Kasumi-1 (cell line): ENCODE measurements around the gene PIP5K1B.

Experiments used
- DNase-seq, 2 experiments: peaks; one replicate each; lab custom pipeline; 2025; lab: John Stamatoyannopoulos, UW

Gene PIP5K1B

DNA sequence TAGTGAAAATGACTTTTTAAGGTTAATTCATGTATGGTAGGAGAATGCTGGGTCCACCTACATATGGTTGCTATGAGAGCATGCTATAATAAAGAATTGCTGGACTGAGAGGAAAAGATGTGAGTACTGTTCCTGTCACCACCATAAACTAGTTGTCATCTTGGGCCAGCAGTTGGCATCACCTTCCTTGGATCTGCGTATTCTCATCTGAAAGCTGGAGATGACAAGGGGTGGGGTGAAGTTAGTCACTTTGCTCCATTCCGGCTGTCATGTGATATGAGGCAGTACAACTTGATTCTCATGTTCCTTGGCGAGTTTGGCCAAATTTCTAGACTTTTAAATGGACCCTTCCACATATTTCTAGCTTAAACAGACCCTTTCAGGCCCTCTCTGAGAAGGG lies 33.3 kb downstream of the PIP5K1B start:
- no peak for DNase-seq

DNA sequence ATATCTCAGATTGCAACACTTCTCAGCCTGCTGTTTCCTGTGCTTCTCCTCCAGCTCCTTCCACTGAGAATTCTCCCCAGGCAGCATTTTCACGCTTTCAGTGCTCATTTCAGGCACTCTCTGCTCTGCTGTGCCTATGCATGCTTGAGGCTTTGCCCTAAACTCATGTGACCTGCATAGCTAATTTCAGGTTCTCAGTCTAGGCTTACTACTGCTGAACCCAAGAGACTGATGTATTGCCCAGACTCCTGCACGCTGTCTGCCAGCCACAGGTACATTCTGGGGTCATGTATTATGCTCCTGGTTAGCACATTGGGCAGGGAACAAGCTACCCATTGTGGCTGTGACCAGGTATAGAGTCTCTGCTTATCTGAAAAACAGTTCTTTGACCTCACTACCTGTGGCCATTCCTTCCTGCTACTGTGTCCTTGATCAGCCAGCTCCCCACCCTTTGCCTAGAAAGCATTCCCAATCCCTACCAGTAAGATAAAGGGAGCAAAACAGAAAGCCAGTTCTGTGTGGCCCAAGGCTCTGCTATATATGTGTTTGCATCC lies 34.7 kb downstream of the PIP5K1B start:
- DNase-seq: peak; percentile 38 to 43

DNA sequence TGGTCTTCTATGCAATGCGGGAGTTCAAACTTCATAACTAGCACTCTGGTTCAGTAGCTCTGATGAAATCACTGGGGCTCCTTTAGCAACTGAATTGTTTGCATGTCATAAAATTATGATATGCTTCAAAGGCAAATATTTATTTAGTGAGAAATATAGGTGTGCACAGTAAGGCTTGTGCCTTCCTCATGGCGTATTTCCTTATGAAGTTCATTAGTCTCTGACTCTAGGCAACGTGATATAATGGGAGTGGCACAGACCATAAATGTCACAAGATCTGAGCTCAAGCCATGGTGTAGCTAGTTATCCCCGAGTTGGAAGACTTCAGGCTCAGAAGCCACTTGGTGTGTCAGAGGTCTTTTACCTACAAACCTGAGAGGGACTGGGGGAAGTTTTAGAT lies 35.5 kb downstream of the PIP5K1B start:
- DNase-seq: no peak

DNA sequence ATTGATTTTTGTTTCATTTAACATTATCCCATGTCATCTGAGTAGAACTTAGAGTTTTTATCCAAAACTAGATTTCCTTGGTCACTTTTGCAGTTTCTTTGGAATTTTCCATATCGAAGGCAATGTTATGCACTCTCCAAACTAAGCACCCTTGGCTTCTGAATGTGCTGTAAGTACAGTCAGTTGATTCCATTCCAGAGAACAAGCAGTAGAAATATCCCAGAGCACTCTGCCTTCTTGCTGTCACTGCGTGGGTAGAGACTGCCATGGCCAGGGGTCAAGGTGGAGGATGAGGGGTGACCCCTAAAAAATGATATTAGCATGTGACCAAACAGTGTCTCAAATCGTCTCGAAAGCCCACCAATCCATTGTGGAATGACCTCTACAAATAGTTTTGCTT lies 36.2 kb downstream of the PIP5K1B start:
- no peak for DNase-seq

DNA sequence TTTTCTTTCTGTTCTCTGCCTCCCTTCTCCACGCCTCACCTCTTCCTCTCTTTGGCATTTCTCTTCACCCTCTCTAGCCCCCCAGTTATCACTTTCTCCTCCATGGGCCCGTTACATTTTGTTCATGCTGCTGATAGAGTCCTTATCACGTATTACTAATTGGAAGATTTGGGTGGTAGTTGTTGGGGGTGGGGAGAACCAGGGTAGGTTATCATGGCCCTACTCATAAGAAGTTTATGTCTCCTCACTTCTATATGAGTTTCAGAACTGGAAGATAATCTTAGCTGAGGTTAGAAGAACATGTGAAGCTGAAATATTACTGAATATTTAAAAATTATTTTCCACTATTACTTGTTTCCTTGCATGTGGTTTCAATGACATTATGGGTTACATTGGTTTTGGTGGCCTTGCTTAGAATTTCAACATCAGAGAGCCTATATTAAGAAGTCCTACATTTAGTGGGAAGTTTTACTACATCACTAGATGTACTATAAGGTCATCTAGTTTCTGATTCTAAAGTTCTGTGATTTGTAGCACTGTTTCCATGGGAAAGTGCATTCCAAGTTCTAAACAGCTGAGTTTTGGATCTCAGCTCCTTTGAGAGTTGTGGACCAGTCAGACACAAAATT lies 36.8 kb downstream of the PIP5K1B start:
- DNase-seq: no peak

DNA sequence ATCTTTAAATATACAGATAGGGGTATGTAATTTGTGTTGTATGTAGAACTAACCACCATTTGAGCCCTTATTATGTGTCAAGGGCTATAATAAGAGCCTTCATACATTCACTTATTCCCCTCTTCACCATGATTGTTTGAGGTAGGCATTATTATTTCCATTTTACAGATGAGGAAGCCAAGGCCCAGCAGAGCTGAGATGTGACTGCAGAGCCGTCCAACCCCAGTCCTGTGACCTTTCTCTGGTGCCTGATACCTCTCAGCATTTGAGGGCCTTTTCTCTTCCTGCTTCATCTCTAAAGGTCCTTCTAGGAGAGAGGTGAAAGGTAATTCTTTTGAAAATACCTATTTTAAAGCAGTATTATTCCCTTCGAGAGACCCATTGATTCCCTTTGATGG lies 37.3 kb downstream of the PIP5K1B start:
- DNase-seq: no peak

DNA sequence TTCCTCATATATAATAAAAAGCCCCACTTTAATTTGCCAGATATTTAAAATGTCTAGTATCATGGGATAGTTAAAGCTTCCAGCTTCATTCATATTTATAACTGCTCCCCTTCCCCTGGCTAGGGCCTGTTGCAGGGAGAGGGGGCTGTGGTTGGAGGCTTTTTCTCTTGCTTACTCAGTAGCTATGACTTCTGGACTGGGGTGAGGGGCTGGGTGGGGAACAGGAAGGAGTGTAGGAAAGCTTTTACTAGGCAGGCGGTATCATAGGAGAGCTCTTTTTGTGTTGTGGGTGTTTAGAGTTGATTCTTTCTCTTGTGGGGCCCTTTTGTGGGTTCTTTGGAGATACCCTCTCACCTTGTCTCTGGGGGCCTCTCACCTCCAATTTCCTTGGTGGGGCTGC lies 39.4 kb downstream of the PIP5K1B start:
- DNase-seq: no peak

DNA sequence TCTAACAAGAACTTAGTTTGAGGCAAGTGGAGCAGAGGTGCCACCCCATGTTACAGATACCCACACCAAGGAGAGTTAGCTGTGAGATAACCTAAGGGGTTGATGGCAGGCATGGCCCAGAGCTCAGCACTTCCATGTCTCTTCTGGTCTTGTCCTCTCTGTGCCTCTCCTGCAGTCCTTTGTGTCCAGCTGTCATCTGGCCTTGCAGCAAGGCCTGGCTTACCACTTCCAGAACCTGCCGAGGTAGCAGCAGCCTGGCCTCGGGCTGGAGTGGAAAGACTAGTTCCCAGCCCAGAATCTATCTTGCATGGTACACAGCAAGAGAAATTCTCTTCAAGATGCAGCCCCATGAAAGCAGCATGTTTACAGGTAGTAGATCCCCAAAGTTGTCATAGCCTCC lies 41.5 kb downstream of the PIP5K1B start:
- no peak for DNase-seq

DNA sequence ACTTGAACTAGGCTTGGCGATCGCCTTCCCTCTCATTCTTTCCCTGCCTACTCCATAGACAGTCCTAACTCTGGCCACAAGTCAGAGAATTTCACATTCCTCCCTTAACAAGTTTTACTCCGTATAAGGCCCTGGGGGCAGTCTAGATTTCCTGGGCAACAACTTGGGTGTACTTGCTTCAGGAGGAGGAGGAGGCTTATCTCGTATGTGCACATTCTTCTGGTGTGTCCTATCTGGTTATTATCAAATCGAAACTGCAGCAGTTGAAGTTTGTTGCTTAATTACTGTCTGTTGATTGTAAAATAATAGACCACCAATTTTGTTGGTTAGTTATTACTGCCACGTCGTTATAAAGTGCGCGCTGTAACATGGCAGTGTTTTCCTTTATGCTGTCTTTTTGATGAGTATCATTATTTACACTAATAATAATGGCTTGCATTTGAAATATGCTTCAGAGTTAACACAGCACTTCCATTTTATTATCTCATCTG lies 42.0 kb downstream of the PIP5K1B start:
- DNase-seq: no peak

DNA sequence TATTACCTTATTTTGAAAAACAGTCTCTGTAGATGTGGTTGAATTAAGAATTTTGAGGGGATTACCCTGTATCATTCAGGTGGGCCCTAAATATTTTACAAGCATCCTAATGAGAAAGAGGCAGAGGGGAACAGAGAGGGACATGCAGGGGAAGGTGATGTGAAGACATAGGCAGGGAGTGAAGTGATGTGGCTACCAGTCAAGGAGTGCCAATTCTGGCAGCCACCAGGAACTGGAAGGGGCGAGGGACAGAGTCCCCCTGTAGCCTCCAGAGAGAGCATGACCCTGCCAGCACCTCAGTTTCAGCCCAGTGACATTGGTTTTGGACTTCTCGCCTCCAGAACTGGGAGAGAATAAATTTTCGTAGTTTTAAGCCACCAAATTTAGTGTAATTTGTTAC lies 44.1 kb downstream of the PIP5K1B start:
- DNase-seq: no peak

DNA sequence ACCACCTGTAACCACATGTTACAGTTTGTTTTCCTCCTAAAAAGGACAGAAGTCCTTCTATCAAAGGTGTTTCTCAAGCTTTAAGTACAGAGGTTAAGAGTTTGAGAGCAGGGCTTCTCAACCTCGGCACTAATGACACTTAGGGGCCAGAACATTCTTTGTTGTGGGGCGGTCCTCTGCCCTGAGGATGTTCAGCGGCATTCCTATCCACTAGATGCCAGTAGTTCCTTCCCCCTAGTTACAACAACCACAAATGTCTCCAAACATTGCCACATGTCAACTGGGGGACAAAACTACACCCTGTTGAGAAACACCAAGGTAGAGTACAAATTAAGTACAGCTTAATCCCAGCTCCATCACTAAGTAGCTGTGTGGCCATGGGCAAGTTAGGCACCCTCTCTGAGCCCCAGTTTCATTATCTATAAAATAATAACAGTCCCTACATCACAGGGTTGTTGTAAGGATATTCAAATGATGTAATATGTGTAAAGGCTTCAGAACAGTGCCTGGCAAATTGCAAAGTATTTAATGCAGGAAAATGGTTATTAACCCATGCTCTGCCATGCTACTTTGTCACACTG lies 44.6 kb downstream of the PIP5K1B start:
- no peak for DNase-seq

DNA sequence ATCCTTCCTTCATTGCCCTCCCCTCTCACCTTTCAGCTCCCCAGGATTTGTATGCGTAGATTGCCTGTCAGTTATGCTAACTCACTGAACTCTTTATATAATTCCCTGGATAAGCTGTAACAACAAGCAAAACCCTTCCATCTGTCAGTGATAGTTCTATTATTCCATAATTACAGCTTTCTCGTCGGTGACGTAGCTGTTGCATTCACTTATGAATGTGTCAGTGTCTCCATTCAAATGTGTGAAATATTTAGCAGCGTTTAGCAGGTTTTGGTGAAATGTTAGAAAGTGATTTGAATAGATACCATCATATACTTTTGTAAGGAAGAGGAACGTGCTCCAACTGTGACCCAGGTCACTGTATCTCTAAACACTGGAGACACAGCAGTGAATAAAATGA lies 45.2 kb downstream of the PIP5K1B start:
- DNase-seq: no peak

DNA sequence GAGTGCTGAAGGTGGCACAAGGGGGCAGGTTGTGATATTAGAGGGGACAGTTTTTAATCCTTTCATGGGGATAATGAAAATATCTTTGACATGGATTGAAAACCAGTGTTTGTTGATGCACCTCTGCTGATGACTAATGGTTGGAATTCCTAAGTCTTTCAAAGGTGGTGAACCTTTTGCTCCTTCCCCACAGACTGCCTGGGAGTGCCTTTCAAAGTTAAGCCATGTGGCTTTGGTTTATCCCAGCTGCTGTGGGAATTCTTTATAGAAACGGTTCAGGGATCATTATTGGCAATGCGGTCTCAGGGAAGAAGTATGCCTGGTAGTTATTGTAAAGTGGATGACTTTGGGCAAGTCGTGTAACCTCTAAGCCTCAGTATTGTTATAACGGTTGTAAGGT lies 45.7 kb downstream of the PIP5K1B start:
- no peak for DNase-seq

DNA sequence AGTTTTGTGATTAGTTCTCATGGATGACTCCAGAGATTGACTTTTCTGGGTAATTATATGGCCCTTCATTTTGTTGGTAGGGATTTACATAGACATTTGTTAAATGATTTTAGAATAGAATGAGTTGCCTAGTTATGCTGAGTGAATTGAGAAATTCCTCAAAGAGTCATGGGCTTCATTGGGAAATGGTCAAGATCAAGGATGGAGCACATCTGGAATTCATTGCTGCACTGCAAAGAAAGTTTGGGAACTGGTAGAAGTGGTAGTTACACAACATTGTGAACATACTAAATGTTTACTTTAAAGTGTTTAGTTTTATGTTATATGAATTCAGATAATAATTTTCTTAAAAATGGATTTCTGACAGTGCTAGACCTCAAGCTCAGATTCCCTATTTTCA lies 46.5 kb downstream of the PIP5K1B start:
- DNase-seq: no peak

DNA sequence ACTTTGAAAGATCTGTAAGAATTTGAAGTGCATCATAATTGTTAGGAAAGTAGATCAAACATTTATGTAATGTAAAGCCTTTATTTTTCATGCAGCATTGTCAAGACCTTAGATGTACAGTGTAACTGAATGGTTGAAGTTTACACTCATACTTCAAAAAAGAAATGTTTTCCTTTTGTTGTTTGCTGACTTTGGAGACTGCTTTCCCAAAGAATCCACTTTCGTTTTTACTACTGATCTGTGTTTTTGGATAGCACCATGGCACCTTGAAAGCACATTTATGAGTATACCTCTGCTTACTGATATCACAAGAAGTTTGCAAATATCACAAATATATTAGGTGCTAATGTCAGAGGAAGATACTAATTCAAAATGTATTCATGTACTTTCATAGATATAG lies 50.0 kb downstream of the PIP5K1B start:
- no peak for DNase-seq

DNA sequence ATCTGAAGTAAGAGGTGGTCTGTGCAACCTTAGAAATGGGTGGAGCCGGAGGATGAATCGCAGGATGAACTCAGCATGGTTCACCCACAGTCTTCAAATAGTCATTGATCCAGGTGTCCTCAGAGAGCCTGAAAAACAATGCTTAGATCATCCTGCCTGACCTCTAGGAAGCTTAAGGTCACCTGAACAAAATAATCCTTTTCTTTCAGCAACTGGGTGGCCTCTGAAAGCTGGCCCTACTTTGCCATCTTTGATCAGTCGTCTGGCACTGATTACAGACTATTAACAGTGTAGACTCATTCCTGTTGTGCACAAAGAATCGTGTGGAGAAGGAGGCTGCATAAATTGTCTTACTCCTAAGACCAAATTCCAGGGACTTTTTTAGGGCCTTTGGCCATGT lies 50.7 kb downstream of the PIP5K1B start:
- no peak for DNase-seq

DNA sequence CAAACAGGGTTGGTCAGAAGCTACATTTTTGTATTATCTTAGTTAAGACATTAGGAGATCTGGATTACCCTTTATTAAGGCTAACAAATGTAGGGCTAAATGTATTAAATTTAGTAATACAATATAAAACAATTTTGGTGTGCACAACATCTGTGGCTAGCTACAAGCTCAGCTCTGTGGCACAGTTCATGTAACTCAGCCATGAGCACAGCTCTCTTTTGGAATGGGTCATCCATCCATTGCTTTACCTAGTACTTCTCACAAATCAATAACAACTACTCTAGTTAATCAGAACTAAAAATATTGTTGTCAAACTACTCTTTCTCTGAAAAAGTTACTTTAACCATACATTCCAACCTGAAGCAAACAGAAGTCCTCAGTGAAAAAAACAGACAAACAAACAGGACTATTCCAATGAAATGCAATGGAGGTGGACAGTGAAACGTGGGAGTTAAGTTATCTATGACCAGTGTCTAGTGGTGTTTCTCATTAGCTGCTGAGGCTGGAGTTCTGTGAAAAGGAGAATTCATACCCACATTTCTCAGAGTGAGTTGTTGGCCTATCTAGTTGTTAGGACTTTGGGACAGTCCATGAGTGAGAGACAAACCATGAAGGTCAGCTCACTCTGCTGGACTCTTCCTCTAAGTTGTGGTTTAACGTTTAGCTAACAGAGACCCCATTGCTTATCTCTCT lies 55.1 kb downstream of the PIP5K1B start:
- DNase-seq: no peak

DNA sequence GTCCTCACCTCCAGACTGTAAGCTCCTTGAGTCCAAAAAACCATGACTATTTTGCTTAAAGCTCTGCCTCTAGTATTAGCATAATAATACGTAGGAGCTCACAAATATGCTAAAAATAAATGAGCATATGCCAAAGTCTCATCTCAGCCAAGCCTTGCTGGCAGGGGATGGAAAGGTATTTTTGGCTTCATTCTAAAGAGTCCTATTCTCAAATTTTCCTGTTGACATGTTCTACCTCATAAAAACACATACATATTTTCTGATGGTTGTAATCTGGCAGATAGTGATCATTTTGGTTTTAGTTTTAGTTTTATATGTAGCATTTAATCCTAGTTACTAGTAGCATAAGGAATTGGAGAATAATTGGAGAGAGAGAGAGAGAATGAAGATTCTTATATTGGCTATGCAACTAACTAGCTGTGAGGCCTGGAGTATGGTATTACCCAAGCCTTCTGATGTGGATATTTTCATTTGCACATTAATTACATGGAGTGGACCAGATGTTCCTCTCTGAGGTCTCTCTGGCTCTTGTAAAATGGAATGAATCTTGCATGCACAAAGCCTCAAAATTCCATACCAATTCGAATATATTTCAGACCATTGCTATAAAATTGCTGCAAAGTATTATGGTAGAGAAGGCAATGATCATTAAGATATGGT lies 55.8 kb downstream of the PIP5K1B start:
- no peak for DNase-seq

DNA sequence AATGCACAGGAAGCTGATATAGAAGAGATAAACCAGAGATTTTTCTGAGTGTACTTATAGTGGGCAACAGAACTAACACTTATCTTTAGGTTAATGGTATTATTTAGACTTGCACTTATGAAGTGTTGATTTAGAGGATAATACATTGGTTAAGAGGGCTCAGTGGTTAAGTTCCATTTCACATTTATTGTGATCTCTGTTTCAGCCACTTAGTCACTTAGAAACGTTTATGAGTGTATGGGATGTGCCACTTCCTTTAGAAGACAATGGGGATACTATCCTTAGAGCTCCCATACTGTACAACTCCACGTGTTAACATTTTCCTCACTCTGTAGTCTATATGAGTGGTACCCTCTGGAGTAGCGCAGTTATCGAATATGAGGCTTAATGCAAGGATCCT lies 57.5 kb downstream of the PIP5K1B start:
- DNase-seq: no peak

DNA sequence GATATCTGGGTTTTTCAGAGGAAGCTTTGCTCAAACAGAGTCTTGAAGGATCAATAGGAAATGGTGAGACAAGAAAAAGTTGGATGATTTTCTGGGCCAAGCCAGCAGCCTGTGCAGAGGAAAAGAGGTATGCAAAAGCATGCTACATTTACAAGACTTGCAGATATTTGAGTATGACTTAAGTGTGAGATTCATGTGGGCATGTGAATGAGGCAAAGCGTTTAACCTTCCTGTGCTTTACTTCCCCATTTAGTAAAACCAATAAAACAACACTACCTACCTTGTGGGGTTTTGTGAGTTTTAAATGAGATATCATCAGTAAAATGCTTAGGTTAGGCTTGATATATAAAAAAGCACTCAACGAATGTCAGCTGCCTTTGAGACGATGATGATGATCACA lies 58.1 kb downstream of the PIP5K1B start:
- no peak for DNase-seq

DNA sequence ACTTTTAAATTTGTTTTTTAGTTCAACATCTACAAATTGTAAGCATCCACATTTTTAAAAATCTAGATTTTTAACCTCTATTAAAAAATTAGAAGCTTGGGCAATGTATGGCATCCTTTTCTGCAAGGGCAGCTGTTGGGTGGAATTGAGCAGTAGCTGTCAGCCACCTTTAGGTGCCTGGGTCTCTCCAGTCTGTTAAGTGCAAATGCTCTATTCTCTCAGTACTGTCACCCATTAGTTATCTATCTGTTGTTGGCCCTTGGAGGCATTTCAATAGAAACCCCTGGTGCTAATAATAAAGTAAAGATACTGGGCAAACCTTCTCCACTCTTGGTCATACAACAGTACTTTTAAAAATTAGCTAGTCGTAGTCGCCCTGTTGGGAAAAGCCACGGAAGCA lies 63.6 kb downstream of the PIP5K1B start:
- DNase-seq: no peak

DNA sequence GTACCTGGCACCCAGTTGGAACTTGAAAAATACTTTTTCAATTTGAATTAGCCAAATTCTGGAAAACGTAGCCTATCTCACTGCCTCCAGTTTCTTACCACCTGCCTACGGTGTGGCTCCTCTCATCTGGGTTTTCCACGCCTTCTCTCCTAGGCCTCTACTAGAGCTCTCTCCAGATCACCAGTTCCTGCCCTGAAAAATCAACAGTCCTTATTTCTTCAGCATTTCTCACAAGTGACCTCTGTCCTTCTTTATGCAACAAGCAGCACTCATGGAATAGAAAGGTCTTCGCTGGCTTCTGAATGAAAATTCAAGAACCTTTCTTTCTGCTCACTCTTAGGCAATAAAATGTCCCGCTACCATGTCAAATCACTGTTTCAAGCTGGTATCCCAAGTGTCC lies 64.8 kb downstream of the PIP5K1B start:
- no peak for DNase-seq

DNA sequence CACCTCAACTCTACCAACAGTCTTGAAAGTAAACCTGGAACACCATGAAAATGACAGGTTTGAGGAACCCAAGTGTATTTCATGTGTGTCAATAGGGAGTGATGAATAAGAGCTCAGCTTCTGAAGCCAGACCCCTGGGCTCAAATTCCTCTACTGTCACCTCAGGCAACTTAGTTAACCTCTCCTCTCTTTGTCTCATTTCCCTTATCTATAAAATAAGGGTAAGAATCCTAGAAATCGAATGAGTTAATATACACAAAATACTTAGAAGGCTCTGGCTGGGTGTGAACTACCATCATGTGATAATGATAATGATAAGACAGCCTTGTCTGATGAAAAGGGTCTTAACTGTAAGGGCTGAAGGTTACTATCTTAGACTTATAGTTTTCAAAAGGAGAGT lies 66.3 kb downstream of the PIP5K1B start:
- no peak for DNase-seq
